IMR-90 (cell line): Measurements from ENCODE around the gene RNU1-3. TPM values are rescaled to one million over a fixed set of nuclear protein-coding genes. Genes with fewer than 3 reads are reported as not detected.
A peak's percentile ranks its signal among the peaks of the same experiment; 100 is the strongest.
"Not testable (repeated sequence)": the region's sequence is repeated elsewhere in the genome, so short reads cannot be mapped to it uniquely, and the experiment has no call there.

Experiments
- ATAC-seq: fragments of 200-7000 bp; cut with Tn5 transposase; 2 replicates; pipeline ENCODE4 v1.9.1; 2020; ENCODE audit warnings: low read depth, mild to moderate bottlenecking, moderate library complexity
- BruUV-seq: library from RNA; stranded (reverse); fragments of 400-500 nt; replicated peaks from 2 replicates; lab custom pipeline; 2021; lab: Mats Ljungman, UMichigan
- CTCF ChIA-PET: fragments of 300-600 bp; formaldehyde crosslinking; extraction: SDS; loops from one replicate; lab custom pipeline; 2021; ENCODE audit warnings: antibody characterized with exemption; lab: Yijun Ruan, JAX
- POLR2A ChIA-PET: fragments of 300-600 bp; sonication (Branson Sonifier 250); formaldehyde crosslinking; loops from one replicate; lab custom pipeline; 2022; ENCODE audit warnings: antibody characterized with exemption; ENCODE audit not compliant: unreplicated experiment; lab: Charles Lee
- DNase-seq: peaks from one replicate; pipeline ENCODE4 v3.0.0; 2013
- H2AFZ ChIP-seq: replicated peaks from 2 replicates; pipeline ENCODE3; 2013; ENCODE audit warnings: low read length, mild to moderate bottlenecking; ENCODE audit not compliant: poor library complexity
- H2AK5ac ChIP-seq: 2 replicates; pipeline ENCODE4 v1.6.1; 2013; ENCODE audit warnings: low read depth, low read length, inconsistent platforms
- H2AK9ac ChIP-seq: replicated peaks from 2 replicates; pipeline ENCODE3; 2013; ENCODE audit warnings: mild to moderate bottlenecking, low read depth, low read length, moderate library complexity; ENCODE audit not compliant: poor library complexity
- H2BK120ac ChIP-seq: 2 replicates; pipeline ENCODE4 v1.6.1; 2013; ENCODE audit warnings: low read depth, low read length, inconsistent platforms
- H2BK15ac ChIP-seq: 3 replicates; pipeline ENCODE4 v1.6.1; 2013; ENCODE audit warnings: low read depth, low read length, inconsistent platforms
- H2BK20ac ChIP-seq: 2 replicates; pipeline ENCODE4 v1.6.1; 2013; ENCODE audit warnings: low read depth, mild to moderate bottlenecking, inconsistent platforms, low read length, moderate library complexity
- H2BK5ac ChIP-seq: 2 replicates; pipeline ENCODE4 v1.6.1; 2013; ENCODE audit warnings: mild to moderate bottlenecking, low read depth, low read length, inconsistent platforms; ENCODE audit not compliant: poor library complexity, severe bottlenecking
- H3K14ac ChIP-seq: replicated peaks from 2 replicates; pipeline ENCODE4 v1.6.1; 2013; ENCODE audit warnings: low read depth, low read length, inconsistent platforms
- H3K18ac ChIP-seq: 2 replicates; pipeline ENCODE4 v1.6.1; 2013; ENCODE audit warnings: low read depth, low read length, control low read depth
- H3K23ac ChIP-seq: 2 replicates; pipeline ENCODE4 v1.6.1; 2013; ENCODE audit warnings: low read depth, low read length, inconsistent platforms
- H3K27ac ChIP-seq: 2 replicates; pipeline ENCODE4 v1.5.1; 2013; ENCODE audit warnings: mild to moderate bottlenecking, control low read depth, low read length; ENCODE audit not compliant: insufficient read depth
- H3K27me3 ChIP-seq: 2 replicates; pipeline ENCODE4 v1.6.1; 2013; ENCODE audit warnings: low read length; ENCODE audit not compliant: control insufficient read depth, insufficient read depth
- H3K36me3 ChIP-seq: 2 replicates; pipeline ENCODE4 v1.6.1; 2013; ENCODE audit warnings: low read length, mixed read lengths; ENCODE audit not compliant: control insufficient read depth, insufficient read depth
- H3K4ac ChIP-seq: 2 replicates; pipeline ENCODE4 v1.6.1; 2013; ENCODE audit warnings: low read depth, low read length, inconsistent platforms
- H3K4me1 ChIP-seq: 2 replicates; pipeline ENCODE4 v1.6.1; 2013; ENCODE audit warnings: low read length, mixed read lengths; ENCODE audit not compliant: control insufficient read depth, insufficient read depth
- H3K4me2 ChIP-seq: 2 replicates; pipeline ENCODE4 v1.6.1; 2013; ENCODE audit warnings: low read depth, mild to moderate bottlenecking, control low read depth, low read length, moderate library complexity
- H3K4me3 ChIP-seq: 2 replicates; pipeline ENCODE4 v1.5.1; 2013; ENCODE audit warnings: low read depth, mild to moderate bottlenecking, control low read depth, low read length, moderate library complexity; ENCODE audit not compliant: insufficient read depth
- H3K56ac ChIP-seq: 2 replicates; pipeline ENCODE4 v1.6.1; 2013; ENCODE audit warnings: low read length, inconsistent platforms; ENCODE audit not compliant: insufficient read depth; ENCODE audit errors: extremely low read depth
- H3K79me1 ChIP-seq, 2 experiments: 2 replicates each; pipeline ENCODE4 v1.6.1; 2013; ENCODE audit warnings: low read length in 2 of 2, inconsistent platforms in 1 of 2, low read depth in 1 of 2
- H3K9ac ChIP-seq: 2 replicates; pipeline ENCODE4 v1.6.1; 2013; ENCODE audit warnings: low read depth, low read length, control low read depth
- H3K9me1 ChIP-seq: 2 replicates; pipeline ENCODE4 v1.6.1; 2013; ENCODE audit warnings: low read length, inconsistent platforms; ENCODE audit not compliant: insufficient read depth
- H3K9me3 ChIP-seq: 2 replicates; pipeline ENCODE4 v1.6.1; 2013; ENCODE audit warnings: low read length; ENCODE audit not compliant: control insufficient read depth, insufficient read depth
- H4K20me1 ChIP-seq: 2 replicates; pipeline ENCODE4 v1.6.1; 2013; ENCODE audit warnings: low read length, inconsistent platforms; ENCODE audit not compliant: insufficient read depth
- H4K5ac ChIP-seq: 2 replicates; pipeline ENCODE4 v1.6.1; 2013; ENCODE audit warnings: mild to moderate bottlenecking, low read depth, low read length, control low read depth
- H4K8ac ChIP-seq, 2 experiments: 2 replicates each; pipeline ENCODE4 v1.6.1; 2013; ENCODE audit warnings: low read depth in 2 of 2, low read length in 2 of 2, control low read depth in 1 of 2, inconsistent platforms in 1 of 2
- H4K91ac ChIP-seq: 2 replicates; pipeline ENCODE4 v1.6.1; 2013; ENCODE audit warnings: low read depth, low read length, inconsistent platforms; ENCODE audit not compliant: insufficient read depth
- WGBS, 2 experiments: methylation state at CpG; one replicate each; pipeline versions ENCODE4 v1.1.5 to v1.1.7; 2013; ENCODE audit warnings: missing lambda C conversion rate in 2 of 2; ENCODE audit not compliant: insufficient read length in 1 of 2; ENCODE audit errors: extremely low coverage in 2 of 2; 5-methylcytosine and 5-hydroxymethylcytosine counted together
- dilution Hi-C: fragments of 300-500 bp; cut with HindIII; formaldehyde crosslinking; loops from one replicate; pipeline ENCODE4 v1.14.3; 2018; ENCODE audit warnings: low sequenced_read_pairs; ENCODE audit not compliant: unreplicated experiment
- in situ Hi-C: fragments of 300-500 bp; cut with MboI; formaldehyde crosslinking; loops from 3 replicates; pipeline ENCODE4 v1.14.3; 2019; ENCODE audit warnings: low sequenced_read_pairs, inconsistent platforms, mixed read lengths
- intact Hi-C: fragments of 100-400 bp; cut with micrococcal nuclease; formaldehyde crosslinking; loops from 2 replicates; pipeline ENCODE4 v1.10.0; 2022
- polyA plus RNA-seq, 3 experiments: library from polyadenylated mRNA; depleted of rRNA; stranded (reverse); fragments of >200 nt; gene quantifications; 2 replicates each; pipeline ENCODE4 v1.2.3, GENCODE V29; 2012; ENCODE audit warnings: low replicate concordance in 1 of 3
- total RNA-seq: library from RNA; depleted of rRNA; stranded (reverse); fragments of >200 nt; gene quantifications from 2 replicates; pipeline ENCODE4 v1.2.3, GENCODE V29; 2012

RNU1-3 gene
- total and polyA plus RNA-seq, 2 of the 4 experiments (the other 2 are of a cell fraction): under 0.01 TPM; not detected in 1

DNA sequence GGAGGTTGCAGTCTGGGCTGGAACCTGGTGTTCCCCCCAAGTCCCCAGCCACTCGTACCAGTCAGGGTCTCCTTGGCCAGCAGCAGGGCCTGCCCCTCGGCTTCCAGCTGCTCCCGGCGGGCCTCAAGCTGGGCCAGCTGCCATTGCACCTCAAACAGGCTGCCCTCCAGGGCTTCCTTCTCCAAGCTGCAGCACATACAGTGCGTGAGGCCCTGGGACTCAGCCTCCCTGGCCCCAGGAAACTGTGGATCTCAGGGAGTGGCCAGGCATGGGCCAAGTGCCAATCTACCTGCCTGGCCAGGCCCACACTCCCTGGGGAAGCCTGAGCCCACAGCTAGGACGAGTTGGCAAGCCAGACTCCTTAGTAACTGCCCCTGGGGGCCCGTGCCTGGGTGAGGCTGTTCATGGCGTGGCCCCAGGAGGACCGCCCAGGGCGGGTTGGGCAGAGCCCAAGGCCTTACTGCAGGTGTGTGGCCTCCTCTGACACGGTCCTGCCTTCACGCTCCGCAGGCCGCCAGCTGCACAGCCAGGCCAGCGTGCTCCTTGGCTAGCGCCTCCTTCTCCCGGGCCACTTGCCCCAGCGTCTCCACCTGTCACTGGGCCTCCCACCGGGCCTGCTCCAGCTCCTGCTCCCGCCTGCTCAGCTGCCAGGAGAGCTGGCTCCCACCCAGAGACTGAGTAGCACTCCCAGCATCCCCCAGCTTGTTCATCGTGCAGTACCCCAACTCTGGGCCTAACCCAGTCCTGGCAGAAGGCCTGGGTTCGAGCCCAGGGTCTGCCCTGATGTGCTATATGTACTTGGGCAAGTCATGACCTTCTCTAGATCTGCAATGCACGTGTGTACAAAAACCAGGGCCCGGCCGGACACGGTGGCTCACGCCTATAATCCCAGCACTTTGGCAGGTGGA is 42.7 kb downstream of the RNU1-3 start:
- H3K4me3 ChIP-seq, H3K9ac ChIP-seq, ATAC-seq, H3K18ac ChIP-seq, intact Hi-C loops, H4K91ac ChIP-seq, H3K14ac ChIP-seq, H3K56ac ChIP-seq, H4K8ac ChIP-seq, DNase-seq, H2BK5ac ChIP-seq, H4K20me1 ChIP-seq, H3K79me1 ChIP-seq, H3K27ac ChIP-seq, H2BK20ac ChIP-seq, H3K4ac ChIP-seq, H3K4me2 ChIP-seq, H3K9me1 ChIP-seq, H2AK5ac ChIP-seq, POLR2A ChIA-PET, H2BK15ac ChIP-seq, H2BK120ac ChIP-seq, dilution Hi-C loops, H3K9me3 ChIP-seq, H3K4me1 ChIP-seq, H3K27me3 ChIP-seq, H3K23ac ChIP-seq, H4K5ac ChIP-seq, BruUV-seq: not testable (repeated sequence)
- 89% methylated on average over 25 of the region's 27 CpGs; no CpG with 5 or more reads in 1 of the 2 experiments for whole genome bisulfite sequencing, 2 experiments
- Histone ChIP-seq H2AFZ (peak overlapping the region; percentile 53), H2AK9ac (peak overlapping the region; percentile 75), H3K36me3 (peaks cover 32% of the 10 kb centered on the region)
- in situ Hi-C loops: loop anchor here (5.0 to 25.0 kb wide), 2 partner anchors 323 to 413 kb away; no protein-coding TSS in a partner anchor
- CTCF ChIA-PET: interaction anchor here (0.6 to 1.2 kb wide), 5 partner anchors 7 to 78 kb away, joined by 3 to 10 read pairs (median 4); no protein-coding TSS in a partner anchor
